GM19395 (cell line): ENCODE measurements around the gene CREB5.
A peak's percentile ranks its signal among the peaks of the same experiment; 100 is the strongest.

ENCODE experiments used
- ATAC-seq: cut with Tn5 transposase; IDR thresholded peaks from one replicate; pipeline ENCODE4 v1.9.1; 2021; ENCODE audit warnings: mild to moderate bottlenecking, moderate library complexity; ENCODE audit not compliant: unreplicated experiment

The CREB5 gene

DNA sequence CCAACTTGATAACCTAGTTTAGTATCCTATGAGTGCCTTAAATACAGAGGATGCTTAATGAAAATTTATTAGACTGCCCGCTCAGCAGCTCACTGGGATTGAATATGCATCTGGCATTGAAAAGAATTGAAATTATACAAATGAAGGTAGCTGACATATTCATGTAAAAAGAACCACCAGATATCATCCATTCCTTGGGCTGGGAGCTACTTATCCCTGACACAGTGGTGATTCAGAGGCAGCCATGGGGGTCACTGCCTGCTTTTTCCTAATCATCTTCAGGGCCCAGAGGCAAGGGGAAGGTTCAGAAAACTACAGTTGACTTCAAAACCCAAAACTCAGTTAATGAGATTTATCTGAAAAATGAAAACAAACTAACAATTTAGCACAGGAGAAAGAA, 424.9 kb downstream of the CREB5 start:
- no peak for ATAC-seq

DNA sequence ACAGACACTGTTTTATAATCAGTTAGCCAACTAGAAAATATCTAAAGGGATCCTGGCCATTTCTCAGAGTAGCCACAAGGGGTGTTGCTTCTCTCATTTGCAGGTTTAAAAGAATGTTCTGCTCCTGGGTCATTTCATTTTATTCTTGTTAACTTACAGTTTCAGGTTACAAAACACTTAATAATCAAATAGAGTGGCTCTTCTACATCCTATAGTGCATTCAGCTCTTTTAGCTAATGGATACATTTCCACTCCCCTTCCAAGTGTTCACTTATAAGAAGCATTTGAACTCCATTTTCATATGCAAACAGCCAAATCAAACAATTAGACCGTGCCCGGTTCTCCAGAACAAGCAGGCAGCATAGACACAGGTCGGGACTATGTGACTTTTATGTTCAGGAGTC, 428.3 kb downstream of the CREB5 start:
- ATAC-seq = no peak

DNA sequence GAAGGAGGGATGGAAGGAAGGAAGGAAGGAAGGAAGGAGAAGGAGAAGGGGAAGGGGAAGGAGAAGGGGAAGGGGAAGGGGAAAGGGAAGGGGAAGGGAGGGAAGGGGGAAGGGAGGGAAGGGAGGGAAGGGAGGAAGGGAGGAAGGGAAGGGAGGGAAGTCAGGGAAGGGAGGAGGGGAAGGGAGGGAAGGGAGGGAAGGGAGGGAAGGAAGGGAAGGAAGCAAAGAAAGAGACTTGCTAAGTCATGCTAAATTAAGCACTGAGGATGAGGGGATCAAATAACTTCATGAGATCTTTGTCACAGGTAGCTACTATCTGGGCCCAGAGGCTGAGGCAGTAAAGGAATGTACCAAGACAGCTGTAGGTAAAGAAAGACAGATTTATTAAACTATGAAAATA, 429.4 kb downstream of the CREB5 start:
- ATAC-seq = no peak

DNA sequence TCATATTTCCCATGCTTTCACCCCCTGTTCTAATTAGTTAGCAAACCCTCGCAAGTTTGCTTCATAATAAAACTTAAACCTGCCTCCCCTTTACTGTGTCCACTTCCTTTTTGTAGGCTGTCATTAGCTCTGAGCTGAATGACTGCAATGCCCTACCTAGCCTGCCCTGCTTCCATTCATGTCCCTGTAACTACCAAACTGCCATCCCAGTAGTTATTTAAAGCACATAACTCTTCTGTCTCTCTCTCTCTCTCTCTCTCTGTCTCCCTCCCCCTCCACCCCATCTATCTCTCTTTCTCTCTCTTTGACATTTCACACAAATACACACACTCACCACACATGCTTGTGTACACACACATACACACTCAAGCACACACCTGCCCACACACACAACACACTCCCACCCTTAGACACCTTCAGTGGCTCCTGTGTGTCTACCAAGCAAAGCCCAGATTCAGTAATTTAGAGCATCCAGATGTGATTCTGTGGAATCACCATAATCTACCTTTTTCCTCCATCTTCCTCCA, 430.5 kb downstream of the CREB5 start:
- no peak for ATAC-seq

DNA sequence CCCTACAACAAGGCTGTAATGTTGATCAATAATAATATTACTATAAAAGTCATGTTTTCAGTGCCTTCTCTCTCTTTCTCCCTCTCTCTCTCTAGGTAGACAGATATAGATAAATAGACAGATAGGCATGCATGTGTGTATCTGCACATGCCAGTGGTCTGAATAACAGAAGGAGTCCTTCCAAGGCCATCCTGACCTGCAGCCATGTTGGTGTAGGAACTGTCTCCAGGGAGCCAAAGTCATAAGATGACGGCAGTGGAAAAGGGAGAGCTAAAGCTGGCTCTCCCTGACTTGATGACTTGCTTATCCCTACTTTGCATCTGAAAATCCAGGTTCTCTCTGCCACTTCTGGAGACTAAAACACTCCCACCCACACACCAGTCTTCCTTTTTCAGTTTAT, 432.8 kb downstream of the CREB5 start:
- ATAC-seq = no peak

DNA sequence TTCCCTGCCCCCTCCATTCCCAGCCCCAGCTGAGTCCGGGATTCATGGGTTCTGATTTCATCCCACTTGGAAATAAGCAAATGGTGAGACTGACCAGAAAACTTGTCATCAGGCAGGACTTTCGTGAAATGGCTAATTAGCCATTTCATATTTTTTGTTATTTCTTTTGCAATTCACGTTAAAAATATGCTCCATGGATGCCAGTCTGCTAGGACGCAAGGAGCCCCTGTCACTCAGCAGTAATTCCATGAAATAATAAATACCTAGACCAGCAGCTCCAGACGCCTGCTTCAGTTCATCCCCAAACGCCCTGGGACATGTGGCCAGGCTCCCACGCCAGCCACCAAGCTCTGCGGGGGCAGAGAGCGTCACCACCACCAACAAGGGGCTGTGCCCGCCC, 434.9 kb downstream of the CREB5 start:
- ATAC-seq = no peak

DNA sequence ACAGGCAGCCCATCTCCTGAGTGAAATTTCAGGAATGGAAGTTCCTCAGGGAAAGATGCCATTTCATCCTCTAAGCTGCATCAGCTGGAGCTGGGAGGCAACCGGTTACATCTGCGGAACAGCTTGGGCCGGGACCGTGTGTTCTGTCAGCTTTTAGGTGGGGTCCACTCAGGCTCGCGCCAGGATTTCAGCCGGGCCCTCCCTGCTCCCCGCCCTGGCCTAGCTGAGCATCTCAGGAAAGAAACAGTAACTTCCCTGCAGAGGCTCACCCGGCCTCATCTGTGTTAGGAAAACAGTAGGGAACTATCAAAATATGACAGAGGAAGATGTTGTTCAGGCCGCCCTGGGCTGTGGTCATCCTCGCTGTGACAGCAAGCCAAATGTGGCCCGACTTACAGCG, 435.4 kb downstream of the CREB5 start:
- no peak for ATAC-seq

DNA sequence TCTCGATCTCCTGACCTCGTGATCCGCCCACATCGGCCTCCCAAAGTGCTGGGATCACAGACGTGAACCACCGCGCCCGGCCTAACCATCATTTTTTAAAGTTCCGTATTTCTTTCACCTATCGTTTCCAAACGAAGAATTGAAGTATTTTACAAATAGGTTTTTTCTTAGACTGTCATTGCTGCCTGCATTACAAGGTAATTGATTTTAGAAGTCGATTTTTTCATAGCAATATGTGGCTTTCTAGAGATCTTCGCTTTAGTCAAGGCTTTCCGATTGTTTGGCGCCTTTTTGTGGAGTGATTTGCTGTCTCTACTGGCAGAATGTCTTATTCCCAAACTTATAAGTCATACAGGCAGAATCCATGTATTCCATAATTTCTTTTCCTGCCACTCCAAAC, 436.6 kb downstream of the CREB5 start:
- no peak for ATAC-seq

DNA sequence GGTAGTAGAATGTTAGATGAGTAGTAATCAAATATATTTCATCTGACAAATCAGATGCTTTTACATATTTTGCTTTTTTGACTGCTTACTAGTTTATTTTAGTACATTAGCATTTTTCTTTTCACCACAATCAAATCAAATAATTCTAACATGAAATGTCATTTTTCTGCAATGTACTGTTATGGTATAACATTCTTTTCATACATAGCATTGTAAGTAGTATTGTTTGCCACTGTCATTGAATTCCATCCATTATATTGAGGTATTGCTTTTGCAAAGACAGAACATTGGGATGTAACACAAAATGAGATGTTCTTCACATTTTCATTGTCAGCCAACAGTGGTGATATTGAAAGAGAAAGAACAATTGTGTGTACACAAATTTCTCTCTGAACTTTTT, 438.4 kb downstream of the CREB5 start:
- no peak for ATAC-seq

DNA sequence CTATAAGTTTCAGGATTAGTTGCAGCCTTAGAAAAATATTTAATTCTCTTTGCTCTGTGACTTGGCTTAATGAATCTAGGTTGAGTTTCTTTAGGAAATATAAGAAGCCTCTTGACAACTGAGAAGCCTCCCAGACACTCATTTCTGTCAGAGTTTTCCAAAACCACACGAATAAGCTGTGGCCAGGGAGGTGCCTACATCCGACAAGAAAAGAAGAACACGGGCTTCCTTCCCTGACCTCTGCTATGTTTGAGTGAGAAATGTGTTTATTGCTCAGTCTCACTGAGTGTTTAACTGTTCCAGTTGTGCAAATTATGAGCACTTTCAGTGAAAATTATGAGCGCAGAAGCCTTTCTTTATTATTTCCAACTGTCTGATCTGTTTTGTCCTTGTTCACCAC, 440.8 kb downstream of the CREB5 start:
- no peak for ATAC-seq

DNA sequence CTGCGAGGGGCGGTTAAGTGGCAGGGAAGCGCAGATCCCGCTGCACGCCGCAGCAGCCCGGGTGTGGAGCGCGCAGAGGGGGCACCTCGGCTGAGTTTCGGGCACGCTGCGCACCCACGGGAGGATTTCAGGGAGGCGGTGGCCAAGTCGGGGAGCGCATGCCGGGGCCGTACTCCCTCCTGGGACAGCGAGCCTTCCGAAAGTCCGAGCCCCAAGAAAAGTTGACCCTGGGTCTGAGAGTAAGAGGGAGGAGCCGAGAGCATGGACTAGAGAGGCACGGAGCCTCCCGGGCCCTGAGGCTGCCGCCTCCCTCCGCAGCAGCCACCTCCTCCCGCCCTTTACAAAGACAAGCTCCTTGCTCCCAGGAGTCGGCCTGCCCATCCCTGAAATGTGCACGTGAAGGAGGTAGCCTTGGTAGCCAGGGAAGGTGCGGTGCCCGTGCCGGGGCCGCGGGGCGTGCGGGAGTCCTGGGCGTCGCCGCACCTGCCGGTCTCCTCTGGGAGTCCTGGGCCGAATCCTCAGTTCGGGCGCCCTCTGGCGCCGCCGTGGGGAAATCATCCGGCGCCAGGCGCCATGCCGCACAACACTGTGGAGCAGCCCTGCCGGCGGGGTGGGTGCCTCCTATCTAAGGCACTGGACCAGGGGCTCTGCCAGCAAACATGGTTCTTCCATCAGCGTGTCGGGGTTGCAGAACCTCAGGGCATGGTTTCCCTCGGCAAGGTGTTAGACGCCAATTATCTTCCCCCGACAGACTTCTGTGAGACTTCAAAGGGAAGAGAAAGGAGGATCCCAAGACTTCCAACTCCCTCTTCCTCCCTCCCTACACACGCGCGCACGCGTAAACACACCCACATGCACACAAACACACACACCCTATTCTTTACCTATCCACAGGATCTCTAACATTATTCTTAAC, 441.8 kb downstream of the CREB5 start:
- ATAC-seq = peak; percentile 97

DNA sequence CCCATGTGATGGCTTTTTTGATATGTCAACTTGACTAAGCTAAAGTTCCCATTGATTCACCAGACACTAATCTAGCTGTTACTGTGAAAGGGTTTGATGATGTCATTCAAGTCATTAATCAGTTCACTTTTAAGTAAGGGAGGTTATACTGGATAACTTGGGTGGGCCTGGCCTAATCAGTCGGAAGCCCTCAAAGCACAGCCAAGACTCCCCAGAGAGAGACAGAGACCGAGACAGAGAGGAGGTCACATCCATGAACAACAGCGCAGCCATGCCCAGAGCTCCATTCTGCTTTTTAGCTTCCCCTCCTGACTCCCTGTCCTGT, 442.4 kb downstream of the CREB5 start:
- ATAC-seq = no peak

DNA sequence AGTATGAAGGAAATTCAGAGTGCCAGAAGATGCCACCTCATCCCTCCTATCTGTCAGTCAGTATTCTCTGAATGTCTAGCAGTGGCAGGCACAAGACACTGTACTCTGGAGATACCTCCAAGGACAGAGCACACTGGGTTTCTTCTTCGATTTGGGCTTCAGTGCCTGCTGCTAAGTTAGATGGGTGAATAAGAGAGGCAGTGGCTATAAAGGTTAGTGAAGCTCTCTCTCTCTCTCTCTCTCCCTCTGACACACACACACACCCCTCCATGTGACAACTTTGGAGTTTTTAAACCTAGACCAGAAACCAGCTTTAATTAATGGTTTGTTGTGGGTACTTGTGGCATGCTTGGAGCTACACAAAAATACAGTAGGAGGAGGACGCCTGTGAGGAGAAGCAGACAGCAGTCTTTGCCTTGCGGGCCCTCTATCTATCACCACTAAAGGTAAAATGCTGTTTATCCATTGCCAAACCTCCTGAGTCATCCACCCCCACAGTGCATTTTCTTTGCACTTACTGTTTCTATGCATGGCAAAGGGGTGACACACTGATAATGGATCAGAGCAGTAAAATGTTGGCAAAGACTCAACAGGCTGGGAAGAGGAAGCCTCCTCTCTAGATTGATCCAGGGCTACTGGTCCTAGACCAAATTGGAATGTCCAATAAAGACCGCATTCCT, 443.4 kb downstream of the CREB5 start:
- ATAC-seq = no peak

DNA sequence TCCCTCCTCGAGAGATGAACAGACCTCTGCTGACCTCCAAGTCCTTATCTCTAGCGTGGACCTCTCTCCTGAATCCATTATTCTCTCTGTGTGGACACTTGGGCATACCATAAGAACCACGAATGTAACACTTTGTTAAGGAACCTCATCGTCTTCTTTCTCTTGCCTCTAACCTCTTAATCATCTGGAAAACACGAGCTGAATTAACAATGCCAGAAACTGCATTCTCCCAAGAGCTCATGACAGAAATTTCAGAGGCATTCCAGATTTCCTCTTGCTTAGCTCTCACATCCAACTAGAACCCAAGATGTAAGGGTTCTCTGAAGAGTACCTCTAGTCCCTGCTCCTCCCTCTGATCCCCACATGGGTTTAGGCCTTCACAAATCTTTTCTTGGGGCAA, 444.3 kb downstream of the CREB5 start:
- ATAC-seq = no peak

DNA sequence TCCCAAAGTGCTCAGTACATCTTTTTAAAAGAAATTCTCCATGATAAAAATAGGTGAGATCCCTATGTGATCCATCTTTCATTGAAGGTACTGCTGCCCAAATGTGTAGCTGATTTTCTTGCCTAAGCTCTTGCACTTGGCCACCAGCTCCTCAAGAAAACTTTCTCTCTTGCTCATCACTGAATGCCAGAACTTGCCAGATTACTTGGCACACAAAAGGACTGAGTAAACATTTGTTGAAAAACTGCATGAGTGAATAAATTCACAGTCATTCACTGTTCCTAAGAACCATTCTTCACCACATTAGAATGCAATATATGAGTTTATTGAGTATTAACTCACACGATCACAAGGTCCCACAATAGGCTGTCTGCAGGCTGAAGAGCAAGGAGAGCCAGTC, 445.9 kb downstream of the CREB5 start:
- no peak for ATAC-seq

DNA sequence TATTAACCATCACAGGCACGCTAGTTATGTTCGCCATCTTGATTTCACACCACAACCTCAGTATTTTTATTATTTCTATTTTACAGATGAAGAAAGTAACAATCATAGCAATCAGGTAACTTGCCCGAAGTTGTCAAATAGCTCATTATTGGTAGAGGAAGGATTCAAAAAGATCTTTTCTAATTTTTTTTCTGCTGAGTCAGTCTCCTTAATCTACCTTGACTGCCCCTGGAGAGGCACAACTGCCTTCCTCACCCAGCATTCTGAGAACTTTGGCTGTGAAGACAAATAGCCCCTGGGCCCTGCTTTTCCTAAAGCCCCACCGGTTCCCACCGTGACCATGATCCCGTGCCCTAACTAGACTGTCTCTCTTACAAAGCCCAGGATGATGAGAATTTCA, 446.6 kb downstream of the CREB5 start:
- ATAC-seq = no peak

DNA sequence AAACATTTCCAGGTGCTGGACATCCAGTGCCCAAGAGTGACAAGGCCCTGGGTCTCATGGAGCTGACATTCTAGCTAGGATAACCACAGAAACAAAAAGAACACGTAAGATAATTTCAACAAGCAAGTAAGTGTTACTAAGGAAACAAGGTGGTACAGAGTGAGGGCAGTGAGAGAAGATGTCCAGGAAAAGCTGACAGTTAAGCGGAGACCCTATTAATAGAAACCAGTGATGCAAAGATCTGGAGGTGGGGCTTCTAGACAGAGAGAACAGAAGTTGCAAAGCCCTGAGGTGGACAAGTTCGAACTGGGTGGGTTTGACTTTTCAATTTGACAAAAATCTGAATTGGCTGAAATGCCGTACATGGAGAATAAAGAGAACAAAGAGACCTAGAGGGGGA, 449.5 kb downstream of the CREB5 start:
- ATAC-seq = no peak

DNA sequence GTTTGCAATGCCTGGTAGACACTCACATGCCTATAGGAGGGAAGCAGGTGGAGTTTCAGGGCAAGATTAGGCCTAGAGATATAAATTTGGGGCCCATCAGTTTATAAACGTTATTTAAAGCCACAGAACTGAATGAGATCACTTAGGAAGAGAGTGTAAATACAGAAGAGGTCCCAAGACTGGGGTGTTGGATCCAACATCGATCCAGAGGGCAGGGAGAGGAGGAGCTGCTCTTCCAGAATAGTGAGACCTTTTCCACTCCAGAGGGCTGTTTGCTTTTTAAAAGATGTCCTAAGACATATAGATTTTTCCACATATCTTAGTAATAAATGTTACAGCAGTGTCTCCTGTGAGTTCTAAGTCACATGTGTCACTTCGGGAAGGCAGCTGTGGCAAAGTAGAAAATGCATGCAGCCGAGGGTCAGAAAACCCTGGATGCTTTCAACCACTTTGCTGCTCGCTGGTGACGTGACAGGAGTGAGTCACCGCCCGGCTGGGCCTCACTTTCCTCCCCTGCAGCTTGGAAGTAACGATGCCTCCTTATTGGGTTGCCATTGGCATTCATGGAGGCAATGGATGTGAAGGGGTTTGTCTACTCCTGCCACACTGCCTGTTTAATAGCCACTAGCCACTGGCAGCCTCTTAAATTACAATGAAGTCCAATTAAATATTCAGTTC, 450.4 kb downstream of the CREB5 start:
- ATAC-seq = no peak

DNA sequence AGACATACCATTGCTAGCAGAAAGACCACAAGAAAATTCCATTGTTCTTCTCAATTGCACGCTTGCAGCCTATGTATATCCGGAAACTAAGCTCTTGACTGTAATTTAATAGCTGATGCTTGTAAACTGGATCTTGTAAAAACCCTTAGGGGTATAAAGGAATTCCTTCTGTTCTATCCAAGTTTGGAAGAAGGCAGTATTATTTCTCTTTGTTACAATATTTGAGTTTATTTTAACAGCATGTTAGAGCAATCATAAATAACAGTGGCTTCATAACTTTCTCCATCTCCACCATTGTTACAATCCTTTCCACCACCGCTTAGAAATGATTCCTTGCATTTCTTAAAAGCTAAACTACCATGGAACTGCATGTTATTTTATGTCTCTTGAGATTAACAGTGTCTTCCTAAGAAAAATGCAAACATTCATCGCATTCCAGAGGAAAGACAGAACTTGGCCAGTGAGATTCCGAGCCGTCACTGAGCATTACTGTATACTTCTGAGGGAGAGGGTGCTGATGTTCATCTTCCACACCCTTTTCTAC, 453.4 kb downstream of the CREB5 start:
- ATAC-seq = no peak

DNA sequence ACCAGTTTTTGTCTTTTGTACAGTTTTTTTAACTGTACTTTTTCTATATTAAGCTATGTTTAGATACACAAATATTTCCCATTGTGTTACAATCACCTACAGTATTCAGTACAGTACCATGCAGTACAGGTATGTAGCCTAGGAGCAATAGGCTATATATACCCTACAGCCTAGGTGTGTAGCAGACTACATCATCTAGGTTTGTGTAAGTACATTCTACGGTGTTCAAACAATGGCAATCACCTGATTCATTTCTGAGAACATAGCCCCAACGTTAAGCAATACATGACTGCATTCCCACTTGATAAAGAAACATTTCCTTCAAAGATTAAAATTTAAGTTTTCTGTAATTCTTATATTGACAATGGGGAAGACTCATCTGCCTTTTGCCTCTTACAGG, 456.4 kb downstream of the CREB5 start:
- no peak for ATAC-seq

DNA sequence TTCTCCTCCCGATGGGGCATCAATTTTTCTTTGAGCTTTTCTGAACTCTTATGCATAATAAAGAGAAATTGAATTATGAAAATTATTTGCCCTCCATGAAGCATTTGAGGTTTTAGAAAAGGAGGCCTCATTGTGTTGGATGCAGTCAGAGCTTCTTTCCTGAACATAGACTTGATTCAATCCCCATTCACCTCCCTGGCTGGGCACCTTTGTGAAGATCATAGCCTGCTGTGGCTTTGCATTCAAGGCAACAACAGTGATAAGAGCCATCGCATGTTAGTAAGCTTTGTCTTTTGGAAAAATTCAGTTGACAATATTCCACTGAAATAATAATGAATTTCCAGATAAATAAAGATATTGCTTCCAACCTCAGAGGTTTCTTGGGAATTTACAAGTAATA, 458.8 kb downstream of the CREB5 start:
- no peak for ATAC-seq

DNA sequence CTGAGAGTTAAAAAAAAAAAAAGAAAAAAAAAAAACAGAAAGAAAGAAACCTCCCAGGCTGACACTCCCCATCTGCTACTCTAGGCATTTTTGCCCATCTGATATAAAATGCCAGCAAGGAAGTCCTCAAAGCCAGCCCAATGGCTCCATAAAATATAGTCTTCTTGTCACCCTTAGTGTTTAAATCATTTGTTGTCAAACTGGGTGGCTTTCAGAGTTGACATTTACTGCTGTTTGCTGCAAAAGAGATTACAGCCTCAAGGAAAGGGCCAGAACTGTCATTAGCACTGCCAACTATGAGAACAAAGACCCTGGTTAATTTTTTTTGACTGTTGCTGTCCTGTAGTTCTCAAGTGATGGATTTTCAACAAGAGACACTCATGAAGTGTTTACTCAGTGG, 459.3 kb downstream of the CREB5 start:
- no peak for ATAC-seq
